NCI-H146 (cell line): ENCODE data around the gene PXK.
A peak's percentile ranks its signal among the peaks of the same experiment; 100 is the strongest.

Experiments
- DNase-seq: peaks from one replicate; lab custom pipeline; 2025; lab: John Stamatoyannopoulos, UW

Gene PXK

GRCh38 chr3:58466899-58467563, 134.3 kb downstream of the PXK start:
- no peak for DNase-seq

DNA sequence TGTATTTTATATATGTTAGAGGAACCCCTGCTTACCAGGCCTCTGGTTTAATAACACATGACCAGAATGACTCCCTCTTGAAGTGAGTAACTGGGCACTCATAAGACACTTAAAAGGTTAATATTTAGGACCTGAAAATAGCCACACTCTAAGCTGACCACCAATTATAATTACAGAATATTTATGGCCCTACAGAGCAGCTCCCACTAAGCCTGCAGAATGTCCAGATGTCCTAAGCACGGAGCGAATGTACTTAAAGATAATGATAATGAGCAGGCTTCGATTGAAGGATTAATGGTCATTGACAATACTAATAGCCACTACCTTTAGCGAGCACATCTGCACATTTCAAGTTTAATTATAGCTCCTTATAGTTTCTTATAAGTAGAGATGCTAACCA, 136.4 kb downstream of the PXK start:
- DNase-seq: no peak

GRCh38 chr3:58470363-58471024, 137.8 kb downstream of the PXK start:
- no peak for DNase-seq

DNA sequence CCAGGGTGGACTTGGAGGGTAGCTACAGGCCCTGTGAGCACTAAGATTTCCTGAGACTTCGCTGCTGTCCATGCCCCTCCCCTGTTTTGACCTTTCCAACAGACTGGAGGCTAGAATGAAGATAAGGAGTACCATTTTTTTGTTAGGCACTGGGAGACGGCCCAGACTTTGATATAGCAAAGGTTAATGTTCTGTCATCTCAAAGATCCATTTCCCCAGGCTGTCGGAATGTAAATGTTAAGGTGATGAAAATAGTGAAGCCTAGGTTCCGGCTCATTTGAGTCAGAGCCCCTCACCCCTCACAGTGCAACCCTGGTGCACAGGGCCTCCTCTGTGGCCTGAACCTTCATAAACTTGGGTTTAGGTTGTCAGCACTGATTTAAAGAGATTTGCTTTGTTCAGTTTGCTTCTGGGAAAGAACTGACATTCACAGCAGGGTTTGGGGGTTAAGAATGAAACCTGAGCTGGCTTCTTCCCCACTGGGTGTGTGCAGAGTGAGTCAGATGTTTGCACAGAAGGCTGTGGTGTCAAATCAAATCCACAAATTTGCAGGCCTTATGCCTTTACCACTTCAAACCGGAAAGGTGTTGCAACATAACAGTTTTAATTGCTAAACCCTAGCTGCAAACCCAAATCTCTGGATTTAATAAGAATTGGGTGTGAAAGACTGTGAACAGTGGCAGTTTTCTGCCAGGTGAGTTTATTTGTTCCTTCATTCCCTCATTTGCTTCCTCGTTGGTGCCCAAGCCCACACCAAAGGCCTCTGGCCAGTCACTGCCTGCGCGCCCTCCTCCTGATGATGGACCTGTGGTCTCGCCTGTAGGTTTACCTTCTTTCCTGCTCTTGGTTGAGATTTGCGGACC, 138.6 kb downstream of the PXK start:
- DNase-seq: peak; percentile 92

- no peak for DNase-seq
Observed at GRCh38 chr3:58473275-58473674, 140.6 kb downstream of the PXK start.

- no peak for DNase-seq
Observed at GRCh38 chr3:58474348-58474911, 141.7 kb downstream of the PXK start.

DNA sequence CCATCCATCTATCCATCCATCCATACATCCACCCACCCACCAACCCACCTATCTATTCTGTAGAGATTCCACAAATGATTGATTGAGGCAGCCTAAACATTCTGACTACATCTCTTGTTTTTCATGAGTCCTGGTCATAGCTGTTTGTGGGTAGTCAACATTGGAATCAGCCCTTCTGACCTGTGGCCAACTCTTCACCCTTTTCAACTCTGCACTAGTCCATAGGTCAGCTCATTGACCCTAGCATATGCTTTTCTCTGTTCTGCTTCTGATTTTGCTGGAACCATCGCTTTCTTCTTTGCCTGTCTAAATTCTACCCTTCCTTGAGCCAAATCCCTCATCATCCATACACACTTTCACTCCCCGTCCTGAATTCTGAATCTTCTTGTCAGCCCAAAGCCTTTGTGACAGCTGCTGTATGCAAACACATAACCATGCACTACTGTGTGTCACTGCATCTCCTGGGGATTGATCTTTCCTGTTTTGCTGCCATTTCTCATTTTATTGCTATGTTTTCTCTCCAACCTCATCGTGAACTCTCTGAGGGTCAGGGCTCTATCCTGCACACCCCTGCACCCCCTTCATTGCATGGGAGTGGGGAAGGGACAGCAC, 142.4 kb downstream of the PXK start:
- DNase-seq: no peak
